GM20000 (cell line): Measurements from ENCODE around the gene FOXP1.

Experiments used
- DNase-seq: peaks from one replicate; pipeline ENCODE4 v3.0.0; 2012; ENCODE audit warnings: low spot score
- CTCF ChIP-seq: IDR thresholded peaks from 2 replicates; pipeline ENCODE4 v1.5.1; 2012; ENCODE audit warnings: mild to moderate bottlenecking, control low read depth; ENCODE audit errors: extremely low read depth, missing control alignments

Gene FOXP1

GRCh38 chr3:71461749-71462483 is 121.6 kb downstream of the FOXP1 start:
- no peak for TF ChIP-seq CTCF

DNA sequence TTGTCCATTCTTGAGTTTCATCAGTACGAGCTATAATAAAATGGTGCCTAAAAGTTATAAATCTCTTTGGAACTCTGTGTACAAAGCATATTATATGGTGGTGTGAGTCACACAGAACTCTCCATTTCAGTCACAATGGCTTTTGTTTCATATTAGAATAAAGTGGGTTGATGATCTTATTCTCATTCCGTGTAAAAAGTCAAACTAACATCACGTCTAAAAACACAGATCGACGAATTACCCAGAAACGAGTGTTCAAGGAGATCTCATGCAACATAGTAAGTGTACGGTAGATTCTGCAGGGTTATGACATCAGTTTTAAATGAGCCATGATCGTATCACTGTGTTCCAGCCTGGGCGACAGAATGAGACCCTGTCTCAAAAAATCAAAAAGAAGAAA is 122.4 kb downstream of the FOXP1 start:
- DNase-seq, result no peak
- no peak for TF ChIP-seq CTCF

More at GRCh38 chr3:71461749-71462483, 121.6 kb downstream of the FOXP1 start:
- no peak for DNase-seq

DNA sequence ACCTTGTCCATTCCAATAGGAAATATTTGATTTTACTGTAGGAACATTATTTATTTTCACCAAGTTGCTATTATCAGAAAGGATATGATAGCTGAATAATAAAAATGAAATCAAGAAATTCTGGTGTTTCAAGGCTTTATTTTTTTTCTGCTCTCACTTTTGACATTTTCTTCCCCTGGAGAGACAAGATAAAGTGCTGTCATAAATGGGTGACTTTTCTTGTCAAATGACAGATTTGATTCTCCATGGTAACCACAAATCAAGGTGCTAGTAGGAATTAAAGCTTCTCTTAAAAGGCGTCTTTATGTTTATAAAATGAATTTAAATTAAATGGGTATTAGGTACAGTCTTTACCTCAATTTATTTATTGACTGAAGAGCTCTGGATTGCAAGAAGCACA is 124.6 kb downstream of the FOXP1 start:
- TF ChIP-seq CTCF, result no peak
- DNase-seq, result no peak

DNA sequence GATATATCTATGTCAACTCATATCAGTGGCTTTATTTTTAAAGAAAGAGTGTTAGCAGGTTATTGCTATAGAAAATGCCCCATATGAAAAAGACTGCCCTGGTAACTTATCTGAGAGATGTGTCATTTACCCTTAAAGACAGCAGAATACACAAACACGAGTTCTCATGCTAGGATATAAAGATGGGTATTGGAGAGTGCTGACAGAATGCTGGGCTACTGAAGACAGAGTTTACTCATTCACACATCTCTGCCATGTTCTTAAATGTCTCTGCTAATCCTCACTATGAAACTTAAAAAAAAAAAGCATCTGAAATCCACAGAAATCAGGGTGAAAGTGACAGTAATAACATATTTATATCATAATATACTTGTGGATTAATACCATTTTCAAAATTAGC is 126.7 kb downstream of the FOXP1 start:
- TF ChIP-seq CTCF, result no peak
- DNase-seq, result no peak

GRCh38 chr3:71456156-71456555 is 127.4 kb downstream of the FOXP1 start:
- no peak for DNase-seq
- TF ChIP-seq CTCF, result no peak

DNA sequence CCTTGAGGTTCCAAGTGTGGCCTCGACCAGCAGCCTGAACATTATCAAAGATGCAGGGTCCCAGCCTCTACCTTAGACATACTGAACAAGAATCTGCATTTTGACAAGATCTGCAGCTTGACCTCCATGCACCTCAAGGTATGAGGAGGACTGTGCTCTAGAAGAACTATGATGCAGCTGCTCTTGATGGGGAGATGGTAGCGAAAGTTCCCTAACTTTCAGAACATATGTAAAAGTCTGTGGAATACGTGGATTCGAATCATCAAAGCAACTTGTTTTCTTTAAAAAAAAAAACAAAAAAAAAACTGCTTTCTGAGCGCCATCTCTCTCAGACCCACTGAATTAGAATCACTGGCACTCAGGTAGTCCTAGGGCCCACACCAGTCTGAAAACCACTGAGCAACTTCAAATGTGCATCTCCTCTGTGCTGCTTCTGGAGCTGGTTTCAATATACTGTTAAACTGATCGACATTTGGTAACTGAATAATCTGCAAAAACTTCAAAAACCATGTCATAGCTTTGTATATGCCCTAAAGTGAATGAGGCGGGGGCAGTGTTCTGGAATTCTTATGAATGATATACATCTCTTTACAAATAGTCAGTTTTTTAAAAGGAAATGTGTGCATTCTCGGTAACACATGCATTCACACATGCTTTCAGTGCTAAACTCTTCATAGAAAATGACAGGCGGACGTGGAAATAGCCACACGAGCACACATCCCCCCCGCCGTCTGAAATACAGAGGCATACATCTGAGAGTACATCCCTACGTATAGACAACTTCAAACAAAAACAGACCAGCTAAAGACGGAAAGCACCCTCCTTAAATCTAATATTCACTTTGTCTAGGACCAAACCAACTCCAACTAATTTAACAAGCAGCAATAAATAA is 128.8 kb downstream of the FOXP1 start:
- DNase-seq, result no peak

More for the DNA sequence above, 128.8 kb downstream of the FOXP1 start:
- TF ChIP-seq CTCF, result no peak
